CD4-positive, alpha-beta T cell treated with Interleukin-1 beta for 1 hour (primary cell): ENCODE data around the gene SPATA1.
"Not testable (repeated sequence)": the region's sequence is repeated elsewhere in the genome, so short reads cannot be mapped to it uniquely, and the experiment has no call there.

ENCODE experiments used
- DNase-seq, 2 donors: peaks; one replicate each; pipeline ENCODE4 v3.0.0-alpha.2; 2020 to 2022

SPATA1 gene, protein sequence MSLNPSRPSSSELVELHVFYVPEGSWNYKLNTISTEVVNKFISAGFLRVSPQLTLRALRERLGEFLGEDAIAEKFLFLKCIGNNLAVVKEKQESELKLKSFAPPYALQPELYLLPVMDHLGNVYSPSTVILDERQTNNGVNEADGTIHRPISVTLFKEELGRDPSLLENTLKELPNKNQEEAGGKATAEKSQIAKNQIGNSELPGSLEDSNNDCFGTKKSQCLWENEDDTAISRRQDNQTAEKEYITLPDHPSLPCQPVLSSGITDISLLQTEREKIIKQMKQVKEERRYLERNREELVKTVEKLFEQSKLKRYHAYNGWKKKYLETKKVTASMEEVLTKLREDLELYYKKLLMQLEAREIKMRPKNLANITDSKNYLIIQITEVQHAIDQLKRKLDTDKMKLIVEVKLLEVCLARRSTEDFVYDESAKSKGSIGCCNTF

DNA sequence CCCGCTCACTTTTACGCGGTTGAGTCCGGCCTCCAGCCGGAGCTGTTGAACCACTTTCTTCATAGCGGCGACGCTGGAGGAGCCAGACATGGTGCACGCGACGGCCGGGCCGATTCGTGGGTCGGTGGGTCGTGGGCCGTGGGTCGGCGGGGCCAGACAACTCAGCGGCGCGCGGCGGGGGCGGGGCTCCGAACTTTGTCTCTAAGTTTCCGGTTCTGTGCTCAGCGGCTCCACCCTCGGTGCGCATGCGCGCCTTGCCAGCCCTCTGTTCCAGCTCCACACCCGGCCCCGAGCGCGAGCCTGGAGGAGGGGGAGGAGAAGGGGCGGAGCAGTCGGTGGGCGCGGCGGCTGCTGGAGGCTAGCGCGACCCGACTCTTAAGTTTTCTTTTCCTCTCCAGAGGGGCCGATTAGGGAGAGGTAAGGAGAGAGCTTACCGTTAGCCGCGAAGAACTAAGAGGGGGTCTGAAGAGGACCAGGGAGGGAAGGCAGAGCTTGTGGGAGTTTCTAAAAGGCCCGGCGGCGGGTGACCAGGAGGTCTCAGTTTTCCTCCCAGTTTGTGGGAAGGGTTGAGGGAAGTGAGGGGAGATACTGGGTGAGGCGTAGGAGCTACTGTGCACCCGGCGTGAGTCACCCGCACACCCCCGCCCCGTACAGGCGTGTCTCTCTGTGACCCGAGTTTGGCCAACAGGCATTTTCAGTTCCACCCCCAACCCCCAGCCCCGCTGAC is at the start of gene SPATA1, which contains the start of gene GNG5:
Gene SPATA1 (plus strand): TSS at position 385 of the 727 bp plus-strand sequence. CDS start 9,974 bp downstream, outside the sequence.
Gene GNG5 (minus strand): TSS at position 580 of the 727 bp plus-strand sequence. CDS start 490 bp downstream, at position 90.
- peak; percentile 96 to 97 for DNase-seq

GRCh38 chr1:84462118-84462517 is 44.1 kb upstream of the SPATA1 start:
- DNase-seq, result no peak

- no peak for DNase-seq
Observed at GRCh38 chr1:84467298-84467697, 38.9 kb upstream of the SPATA1 start.

DNA sequence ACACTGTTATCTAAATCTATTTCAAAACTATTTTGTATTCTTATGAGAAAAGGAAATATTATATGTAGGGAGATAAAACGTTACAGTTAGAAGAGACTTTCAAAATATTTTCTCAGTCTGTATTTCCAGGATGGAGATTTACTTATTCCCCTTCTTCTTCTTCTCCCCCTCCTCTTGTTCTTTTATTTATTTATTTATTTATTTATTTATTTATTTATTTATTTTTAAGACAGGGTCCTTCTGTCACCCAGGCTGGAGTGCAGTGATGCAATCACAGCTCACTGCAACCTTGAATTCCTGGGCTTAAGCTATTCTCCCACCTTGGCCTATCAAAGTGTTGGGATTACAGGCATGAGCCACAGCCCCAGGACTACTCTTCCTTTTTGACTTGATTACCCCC is 30.0 kb upstream of the SPATA1 start:
- no peak for DNase-seq

DNA sequence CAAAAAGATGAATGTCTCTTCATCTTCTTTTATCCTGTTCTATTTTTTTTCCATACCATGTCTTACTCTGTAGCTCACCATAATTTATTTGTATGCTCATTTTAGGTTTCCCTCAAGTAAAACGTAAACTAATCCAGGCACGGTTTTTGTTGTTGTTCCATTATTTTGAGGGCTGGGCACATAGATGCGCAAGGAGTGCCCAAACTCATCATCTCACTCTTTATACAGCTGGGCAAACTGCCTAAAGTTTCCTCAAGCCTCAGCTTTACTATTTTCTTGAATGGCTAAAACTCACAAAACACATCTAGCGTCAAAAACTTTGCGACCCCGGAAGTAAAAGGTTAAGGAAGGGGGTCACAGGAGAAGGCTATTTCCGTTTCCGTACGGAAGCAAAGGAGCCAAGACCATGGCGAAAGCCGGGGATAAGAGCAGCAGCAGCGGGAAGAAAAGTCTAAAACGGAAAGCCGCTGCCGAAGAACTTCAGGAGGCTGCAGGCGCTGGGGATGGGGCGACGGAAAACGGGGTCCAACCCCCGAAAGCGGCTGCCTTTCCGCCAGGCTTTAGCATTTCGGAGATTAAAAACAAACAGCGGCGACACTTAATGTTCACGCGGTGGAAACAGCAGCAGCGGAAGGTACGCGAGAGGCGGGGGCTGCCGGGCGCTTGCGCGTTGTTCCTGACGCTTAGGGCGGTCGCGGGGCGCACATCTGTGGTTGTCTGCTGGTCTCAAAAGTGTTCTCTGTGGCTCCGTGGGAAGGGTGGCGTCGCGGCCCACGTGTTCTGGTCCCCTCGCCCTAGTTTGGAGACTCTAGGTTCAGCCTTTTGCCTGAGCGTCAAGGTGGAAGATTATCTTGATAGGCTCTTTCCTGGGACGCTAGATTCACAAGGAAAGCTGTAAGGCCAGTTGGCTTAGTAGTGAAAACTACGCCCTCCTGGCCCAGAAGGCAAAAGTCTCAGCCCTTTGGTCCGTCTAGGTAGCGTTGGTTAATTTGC is 27.0 kb upstream of the SPATA1 start, which contains the start of gene RPF1:
Gene RPF1 (plus strand): TSS at position 391 of the 993 bp plus-strand sequence. CDS start 16 bp downstream, at position 407.
- DNase-seq, result peak; percentile 82

GRCh38 chr1:84479998-84480397 is 26.2 kb upstream of the SPATA1 start:
- no peak for DNase-seq

- no peak for DNase-seq
Observed at GRCh38 chr1:84480650-84481049, 25.5 kb upstream of the SPATA1 start.

DNA sequence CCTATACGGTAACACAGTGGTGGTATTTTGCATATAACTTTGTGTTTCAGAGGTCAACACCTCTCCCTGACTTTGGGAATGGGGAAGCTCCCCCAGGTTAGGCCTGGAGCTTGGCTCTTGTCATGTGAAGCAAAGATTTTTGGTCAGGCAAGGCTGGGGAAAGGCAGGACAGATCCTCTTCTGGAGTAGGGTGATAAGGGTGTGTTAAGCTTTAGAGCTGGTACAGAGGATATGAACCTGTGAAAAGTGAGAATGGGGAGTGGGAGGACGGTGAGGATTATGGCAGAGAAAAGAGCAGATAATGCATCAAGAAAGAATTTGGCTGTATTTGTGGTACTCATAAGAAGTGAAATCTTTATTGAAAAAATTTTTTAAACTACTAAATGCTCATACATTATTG is 24.9 kb upstream of the SPATA1 start:
- no peak for DNase-seq

GRCh38 chr1:84488107-84488506 is 18.1 kb upstream of the SPATA1 start:
- no peak for DNase-seq

GRCh38 chr1:84489766-84490165 is 16.4 kb upstream of the SPATA1 start:
- no peak for DNase-seq

- no peak for DNase-seq
Observed at GRCh38 chr1:84492726-84493125, 13.5 kb upstream of the SPATA1 start.

GRCh38 chr1:84493747-84494146 is 12.4 kb upstream of the SPATA1 start:
- DNase-seq, result no peak

DNA sequence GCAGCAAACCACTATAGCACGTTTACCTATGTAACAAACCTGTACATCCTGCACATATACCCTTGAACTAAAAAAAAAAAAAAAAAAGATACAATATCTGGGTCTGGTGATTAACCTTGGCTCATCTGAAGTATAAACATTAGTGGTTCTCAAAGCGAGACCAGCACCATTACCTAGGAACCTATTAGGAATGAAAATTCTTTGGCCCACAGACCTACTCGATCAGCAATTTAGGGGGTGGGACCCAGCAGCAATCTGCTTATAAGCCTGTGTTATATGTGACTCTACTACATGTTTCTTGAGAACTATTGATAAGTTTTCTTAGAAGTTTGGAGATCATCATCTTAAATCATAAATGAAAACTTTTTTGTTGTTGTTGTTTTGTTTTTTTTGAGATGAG is 9.7 kb upstream of the SPATA1 start:
- DNase-seq, result no peak

- DNase-seq, result no peak
Observed at GRCh38 chr1:84497631-84498275, 8.4 kb upstream of the SPATA1 start.

DNA sequence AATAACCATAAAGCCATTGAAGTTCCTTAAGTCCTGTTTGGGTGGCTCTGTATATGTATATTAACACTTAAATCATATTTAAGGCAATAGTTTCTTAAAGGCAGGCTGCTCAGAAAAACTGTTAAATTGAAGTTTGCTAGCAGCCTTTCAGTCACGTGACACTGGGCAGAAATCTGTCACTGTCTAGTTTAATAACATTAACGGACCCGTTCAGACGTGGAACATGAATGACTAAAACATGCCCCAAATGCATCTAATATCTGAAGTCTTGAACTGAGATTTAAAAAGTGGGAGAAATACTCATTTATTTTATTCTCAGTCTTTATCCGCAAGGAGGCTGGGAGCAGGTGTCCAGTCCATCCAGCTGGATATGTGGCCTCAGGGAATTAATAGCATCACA is 3.3 kb upstream of the SPATA1 start:
- DNase-seq, result no peak

DNA sequence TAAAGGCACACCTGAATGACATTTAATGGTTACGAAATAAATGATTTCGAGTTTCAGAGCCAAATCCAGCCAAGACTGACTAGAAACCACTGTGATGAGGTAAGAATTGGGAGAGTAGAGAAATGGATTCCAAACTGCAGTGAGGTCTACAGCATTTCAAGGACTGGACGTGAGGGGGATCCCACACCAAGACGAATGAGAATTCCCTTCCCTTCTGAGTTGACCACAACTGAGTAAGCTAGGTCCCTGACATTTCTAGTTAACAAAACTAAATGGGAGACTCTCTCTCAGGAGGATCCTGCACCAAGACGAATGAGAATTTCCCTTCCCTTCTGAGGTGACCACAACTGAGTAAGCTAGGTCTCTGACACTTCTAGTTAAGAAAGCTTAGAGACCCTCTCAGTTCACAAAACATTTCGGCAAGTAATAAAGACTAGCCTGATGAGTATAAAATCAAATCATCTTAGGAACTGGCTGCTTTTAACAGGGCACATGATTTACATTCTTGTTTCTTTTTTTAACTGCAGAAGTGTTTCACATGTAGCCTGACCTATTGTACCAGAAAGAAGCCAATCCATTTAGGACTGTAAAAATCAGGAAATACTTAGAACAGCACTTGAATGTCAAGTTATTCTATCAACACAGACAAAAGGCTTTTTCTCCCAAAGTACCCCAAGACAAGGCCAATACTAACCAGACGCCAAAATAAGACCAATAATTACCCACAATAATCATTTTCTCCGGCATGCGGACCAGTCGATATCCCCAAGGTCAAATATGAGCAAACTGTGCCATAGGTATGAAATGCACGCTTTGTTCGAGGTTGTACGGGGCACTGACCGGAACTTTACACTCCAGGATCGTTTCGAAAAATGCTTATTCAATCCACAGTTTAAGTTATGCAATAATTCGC is 1.4 kb upstream of the SPATA1 start:
- no peak for DNase-seq

- no peak for DNase-seq
Observed at GRCh38 chr1:84505493-84506001, 639 bp upstream of the SPATA1 start.

DNA sequence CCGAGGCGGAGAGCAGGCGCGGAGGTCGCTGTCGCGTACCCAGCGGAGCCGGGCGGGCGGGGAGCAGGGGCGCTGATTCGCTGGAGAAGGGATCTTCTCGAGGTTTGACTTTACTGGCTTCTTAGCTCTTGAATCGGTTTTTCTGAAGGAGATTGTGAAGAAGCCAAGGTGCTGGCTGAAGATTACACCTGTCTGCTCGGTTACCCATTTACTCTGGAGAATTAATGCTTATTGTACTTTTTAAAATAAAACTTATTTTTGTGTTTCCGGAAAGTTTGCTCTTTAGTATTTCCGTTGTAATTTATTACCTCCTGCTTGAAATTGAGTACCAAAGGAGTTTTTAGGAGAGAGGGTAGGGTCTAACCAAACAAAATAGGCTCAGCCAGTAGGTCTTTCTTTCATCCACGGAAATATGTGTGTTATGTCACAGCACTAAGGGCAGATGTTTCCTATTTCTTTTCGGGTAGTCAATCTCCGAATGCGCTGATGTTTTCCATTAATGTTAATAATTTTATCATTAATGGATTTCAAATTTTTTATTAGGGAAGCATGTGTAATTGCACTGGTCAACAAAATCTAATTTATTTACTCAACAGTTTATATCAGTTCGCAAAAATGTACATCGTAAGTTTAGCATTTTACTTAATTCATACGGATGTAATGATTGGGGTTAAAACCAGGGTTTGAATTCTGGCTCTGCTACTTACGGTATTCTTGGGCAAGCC is 705 bp downstream of the SPATA1 start:
- DNase-seq, result no peak

DNA sequence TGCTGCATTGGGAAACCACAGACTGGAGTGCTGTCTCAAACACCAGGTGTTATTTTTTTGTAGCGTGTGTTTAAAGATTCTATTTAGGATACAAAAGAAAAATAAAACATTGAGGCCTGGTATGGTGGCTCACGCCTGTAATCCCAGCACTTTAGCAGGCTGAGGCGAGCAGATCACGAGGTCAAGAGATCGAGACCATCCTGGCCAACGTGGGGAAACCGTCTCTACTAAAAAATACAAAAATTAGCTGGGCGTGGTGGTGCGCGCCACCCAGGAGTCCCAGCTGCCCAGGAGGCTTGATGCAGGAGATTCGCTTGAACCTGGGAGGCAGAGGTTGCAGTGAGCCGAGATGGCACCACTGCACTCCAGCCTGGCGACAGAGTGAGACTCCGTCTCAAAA is 1.7 kb downstream of the SPATA1 start:
- DNase-seq, result not testable (repeated sequence)

GRCh38 chr1:84508510-84508909 is 2.3 kb downstream of the SPATA1 start:
- DNase-seq, result no peak
